HG03575 (cell line): Measurements from ENCODE around the gene ERRFI1.

Source experiments
- ATAC-seq: cut with Tn5 transposase; IDR thresholded peaks from one replicate; pipeline ENCODE4 v1.9.1; 2021; ENCODE audit not compliant: unreplicated experiment, insufficient number of reproducible peaks, low FRiP score; ENCODE audit errors: extremely low read depth

ERRFI1 gene

DNA sequence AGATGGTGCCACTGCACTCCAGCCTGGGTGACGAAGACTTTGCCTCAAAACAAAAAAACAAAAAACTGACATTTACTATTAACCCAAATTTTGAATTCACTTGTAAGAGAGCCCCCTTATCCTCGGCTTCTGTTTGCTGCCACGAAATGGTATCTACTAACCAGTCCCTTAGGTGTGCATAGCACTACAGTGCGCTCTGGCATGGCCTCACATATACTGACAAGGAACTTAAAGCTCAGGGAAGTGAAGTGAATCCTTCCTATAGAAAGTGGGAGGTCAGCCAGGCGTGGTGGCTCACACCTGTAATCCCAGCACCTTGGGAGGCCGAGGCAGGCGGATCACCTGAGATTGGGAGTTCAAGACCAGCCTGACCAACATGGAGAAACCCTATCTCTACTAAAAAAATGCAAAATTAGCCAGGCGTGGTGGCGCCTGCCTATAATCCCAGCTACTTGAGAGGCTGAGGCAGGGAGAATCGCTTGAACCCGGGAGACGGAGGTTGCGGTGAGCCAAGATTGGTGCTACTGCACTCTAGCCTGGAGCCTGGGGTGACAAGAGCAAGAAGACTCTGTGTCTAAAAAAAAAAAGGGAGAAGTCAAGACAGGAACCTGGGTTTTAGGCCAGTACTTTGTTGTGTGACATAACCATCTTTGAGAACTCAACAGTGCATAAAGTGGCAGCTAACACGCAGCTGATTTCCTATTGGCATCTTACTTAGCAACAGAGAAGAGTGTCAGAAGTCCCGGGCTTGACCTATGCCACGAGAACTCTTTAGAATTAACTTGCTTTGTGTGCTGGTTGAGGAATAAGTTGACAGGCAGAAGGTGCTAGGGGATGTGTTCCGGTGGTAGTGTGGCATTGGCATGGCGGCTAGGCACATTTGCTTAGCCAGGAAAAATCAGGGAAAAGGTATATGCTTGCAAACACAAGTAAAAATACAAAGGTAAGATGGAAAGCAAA lies 16.8 kb downstream of the ERRFI1 start:
- ATAC-seq = no peak

DNA sequence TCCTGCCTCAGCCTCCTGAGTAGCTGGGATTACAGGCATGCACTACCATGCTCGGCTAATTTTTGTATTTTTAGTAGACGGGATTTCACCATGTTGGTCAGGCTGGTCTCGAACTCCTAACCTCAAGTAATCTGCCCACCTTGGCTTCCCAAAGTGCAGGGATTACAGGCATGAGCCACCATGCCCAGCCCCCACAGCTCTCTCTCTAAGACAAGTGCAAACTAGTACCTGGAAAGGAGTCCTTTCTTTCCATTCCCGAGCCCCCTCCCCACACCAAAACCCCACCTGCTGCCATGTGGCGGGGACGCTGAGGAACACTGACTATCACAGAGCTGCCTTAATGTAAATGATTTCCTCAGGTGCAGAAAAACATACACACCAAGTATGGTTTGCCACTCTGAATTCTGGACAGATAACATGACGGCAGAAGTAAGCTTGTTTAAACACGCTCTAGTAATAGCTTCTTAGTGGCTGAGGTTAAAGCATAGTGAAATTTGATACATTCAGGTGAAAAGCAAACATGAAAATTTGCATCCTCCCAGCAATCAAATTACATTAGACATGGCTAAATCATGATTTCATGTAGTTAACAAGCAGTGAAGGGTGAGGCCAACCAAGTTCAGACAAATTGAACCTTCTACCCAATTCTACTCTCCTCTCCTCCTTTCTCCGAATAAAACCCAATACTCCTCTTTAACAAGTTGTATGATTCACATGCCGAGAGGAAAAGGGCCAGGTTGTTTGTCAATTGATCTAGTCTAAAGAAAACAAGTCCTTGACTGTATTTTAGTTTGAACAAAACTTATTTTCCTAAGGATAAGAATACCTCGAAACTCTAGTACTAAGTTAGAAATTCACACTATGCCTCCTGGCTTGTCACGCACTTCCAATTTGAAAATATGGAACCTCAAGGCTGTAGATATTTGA lies 19.8 kb downstream of the ERRFI1 start:
- no peak for ATAC-seq

DNA sequence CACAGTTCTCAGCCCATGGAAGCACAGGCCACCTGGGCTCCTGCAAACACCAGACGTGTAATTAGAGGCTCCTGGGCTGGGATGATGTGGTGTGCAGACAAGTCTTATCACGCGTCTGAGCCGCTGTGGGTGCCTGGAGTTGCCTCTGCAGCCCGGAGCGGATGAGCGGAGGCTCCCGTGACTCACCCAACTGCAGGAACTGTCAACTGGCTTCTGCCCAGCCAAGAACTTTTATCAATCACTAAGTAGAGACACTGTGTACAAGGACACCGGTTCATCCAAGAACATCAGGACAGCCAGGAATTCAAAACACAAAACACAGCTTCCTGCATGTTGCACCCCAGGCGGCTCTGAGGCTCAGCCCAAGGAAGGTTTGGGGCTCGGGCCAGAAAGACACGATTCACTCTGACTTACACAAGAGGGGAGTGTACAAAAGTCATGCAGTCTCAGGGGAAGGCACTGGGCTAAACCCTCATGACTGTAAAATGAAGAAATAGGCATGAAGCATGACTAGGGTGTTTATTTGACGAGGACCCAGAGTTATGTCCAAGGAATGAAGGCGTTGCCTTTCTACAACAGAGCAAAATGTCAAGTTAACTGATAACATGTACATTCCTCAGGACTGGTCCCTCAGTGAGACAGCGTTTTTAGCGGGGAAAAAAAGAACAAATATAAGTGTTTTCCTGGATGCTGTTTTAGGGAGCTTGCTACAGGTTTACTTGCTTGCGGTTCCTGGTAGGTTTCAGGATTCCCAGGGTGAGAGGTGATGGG lies 21.1 kb downstream of the ERRFI1 start:
- no peak for ATAC-seq

DNA sequence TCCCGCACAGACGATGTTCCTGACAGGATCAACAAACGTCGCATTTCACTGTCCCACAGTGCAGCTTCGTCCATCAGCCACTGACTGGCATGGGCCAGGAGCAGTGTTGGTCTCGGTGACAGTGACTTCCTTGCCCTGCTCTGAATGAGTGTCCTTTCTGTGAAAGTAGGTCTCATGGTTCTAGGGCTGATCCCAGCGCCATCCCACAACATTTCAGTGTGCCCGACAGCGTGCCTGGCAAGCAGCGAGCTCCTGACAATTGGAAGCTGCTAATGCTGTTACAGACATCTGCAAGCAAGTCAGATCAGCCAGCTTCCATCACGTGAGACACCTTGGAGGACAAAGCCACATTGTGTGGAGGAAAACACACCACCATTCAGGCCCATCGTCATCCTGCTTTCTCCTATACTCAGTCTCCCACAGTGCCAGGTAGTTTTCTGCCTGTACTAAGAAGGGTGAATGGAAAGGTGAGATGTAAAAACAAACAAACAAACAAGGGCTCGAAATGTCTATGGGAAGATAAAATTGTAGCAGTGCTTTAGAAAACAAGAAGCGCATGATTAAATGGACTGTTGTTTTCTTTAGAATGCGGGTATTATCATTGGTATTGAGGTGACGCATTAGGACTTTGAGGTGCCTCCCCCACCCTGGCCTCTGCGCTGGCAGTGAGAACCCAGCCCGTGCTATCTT lies 21.9 kb downstream of the ERRFI1 start:
- no peak for ATAC-seq

DNA sequence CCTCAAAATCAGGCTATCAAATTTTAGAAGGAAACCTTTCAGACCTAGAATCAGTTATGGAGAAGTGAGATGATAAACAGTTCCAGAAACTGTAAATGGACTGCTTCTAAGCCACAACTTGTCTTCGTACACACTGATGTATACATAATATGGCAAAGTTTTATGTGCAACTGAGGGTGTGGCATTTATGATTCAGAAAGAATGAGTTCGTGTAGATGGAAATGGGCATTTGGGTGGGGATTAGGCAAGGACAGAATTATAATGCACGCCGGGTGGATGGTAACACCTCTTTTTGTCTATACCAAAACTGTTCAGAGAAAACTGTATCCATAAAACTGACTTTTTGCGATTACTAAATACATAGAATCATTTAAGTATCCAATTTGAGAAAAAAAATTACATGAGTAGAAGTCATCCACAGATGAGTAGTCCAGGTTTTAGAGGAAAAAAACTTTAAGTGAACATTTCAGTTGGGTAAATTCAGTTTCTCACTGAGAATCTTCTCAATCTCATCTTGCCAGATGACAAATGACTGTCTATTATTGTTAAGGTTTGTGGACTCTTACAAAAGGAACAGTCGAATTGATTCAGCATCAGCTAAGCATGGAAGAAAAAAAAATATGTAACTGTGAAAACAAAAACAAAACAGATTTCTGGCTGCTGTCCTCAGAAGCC lies 22.5 kb downstream of the ERRFI1 start:
- no peak for ATAC-seq

DNA sequence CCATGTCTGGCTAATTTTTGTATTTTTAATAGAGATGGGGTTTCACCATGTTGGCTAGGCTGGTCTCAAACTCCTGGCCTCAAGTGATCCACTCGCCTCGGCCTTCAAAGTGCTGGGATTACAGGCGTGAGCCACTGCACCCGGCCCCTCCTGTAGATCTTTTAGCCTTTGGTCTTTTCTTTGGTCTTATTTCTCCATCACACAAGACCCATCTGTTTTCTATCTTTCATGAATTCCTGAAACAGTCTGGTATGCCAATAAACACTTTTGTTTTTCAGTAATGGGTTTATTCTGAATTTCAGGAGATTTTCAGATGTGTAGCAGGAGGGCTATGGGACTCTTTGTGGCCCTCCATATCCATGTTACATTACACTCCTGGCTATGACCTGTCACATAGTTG lies 23.2 kb downstream of the ERRFI1 start:
- no peak for ATAC-seq

DNA sequence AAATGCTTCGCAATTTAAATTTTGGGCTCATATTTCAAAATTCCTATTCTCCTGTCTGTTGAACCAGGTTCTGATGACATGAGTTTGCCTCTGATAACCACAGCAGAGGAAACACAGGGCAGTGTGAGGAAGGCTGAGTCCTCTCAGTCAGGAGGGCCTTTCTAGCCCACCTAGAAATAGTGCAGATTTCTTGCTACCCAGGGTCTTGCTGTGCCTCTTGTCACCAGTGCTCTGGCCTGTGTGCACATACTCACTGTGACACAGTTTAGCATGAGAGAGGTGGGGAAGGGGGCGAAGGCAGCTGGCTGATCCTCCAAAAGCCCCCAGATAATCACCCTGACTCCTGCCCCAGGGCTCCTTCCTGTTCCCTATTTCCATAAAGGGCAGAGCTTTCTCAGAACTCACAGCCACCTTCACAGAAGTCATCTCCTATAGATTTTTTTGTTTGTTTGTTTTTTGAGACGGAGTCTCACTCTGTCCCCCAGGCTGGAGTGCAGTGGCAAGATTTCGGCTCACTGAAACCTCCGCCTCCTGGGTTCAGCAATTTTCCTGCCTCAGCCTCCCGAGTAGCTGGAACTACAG lies 23.7 kb downstream of the ERRFI1 start:
- no peak for ATAC-seq

DNA sequence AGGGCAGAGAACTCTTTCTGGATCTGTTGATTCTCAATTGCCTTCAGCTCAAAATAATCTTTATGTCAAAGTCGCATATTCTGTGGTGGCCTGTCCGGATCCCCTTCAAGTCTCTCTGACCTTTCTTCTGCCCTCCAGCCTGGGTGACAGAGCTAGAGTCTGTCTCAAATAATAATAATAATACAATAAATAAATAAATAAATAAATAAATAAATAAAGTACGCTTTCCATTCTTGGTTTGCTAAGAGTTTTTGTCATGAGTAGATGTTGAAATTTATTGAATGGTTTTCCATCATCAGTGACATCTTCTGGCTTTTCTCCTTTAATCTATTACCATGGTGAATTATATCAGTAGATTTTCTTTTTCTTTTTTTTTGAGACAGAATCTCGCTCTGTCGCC lies 30.7 kb downstream of the ERRFI1 start:
- no peak for ATAC-seq

DNA sequence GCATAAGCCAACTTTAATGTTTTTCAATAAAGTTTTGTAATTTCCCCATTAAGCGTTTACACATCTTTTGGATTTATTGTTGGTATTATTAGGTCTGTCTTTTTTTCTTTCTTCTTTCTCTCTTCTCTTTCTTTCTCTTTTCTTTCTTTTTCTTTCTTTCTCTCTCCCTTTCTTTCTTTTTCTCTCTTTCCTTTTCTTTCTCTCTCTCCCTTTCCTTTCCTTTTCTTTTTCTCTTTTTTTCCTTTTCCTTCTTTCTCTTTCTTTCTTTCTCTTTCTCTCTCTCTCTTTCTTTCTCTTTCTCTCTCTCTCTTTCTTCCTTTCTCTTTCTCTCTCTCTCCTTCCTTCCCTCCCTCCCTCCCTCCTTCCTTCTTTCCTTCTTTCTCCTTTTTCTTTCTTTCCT lies 31.3 kb downstream of the ERRFI1 start:
- no peak for ATAC-seq

DNA sequence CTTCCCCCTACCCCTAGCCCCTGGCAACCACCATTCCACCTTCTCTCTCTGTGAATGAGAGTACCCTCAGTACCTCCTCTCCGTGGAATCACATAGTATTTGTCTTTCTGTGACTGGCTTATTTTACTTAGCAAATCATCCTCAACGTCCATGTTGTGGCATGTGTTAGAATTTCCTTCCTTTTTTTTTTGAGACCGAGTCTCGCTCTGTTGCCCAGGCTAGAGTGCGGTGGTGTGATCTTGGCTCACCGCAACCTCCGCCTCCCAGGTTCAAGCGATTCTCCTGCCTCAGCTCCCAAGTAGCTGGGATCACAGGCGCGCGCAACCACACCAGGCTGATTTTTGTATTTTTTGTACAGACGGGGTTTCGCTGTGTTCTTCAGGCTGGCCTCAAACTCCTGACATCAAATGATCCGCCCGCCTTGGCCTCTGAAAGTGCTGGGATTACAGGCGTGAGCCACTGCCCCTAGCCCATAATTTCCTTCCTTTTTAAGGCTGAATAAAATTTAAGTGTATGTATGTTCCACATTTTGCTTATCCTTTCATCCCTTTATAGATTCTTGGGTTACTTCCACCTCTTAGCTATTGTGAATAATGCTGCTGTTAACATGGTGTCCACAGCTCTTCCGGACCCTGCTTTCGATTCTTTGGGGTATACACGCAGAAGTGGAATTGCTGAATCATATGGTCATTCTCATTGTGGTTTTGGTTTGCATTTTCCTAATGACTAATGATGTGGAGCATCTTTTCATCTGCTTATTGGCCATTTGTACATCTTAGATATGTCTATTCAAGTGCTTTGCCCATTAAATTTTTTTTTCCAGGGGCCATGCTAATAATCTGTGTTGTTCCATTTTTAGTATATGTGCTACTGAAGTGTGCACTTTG lies 32.3 kb downstream of the ERRFI1 start:
- no peak for ATAC-seq

DNA sequence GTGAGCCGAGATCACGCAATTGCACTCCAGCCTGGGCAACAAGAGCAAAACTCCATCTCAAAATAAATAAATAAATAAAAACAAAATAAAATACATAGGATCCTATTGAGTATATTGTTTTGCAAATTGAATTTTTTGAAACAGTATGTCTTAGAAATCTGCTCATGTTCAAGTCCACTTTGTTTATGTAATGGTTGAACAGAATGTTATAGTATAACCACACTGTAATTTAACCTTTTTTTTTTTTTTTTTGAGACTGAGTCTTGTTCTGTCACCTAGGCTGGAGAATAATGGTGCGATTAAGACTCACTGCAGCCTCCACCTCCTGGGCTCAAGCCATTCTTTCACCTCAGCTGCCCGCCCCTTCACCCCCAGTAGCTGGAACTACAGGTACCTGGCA lies 33.2 kb downstream of the ERRFI1 start:
- no peak for ATAC-seq

DNA sequence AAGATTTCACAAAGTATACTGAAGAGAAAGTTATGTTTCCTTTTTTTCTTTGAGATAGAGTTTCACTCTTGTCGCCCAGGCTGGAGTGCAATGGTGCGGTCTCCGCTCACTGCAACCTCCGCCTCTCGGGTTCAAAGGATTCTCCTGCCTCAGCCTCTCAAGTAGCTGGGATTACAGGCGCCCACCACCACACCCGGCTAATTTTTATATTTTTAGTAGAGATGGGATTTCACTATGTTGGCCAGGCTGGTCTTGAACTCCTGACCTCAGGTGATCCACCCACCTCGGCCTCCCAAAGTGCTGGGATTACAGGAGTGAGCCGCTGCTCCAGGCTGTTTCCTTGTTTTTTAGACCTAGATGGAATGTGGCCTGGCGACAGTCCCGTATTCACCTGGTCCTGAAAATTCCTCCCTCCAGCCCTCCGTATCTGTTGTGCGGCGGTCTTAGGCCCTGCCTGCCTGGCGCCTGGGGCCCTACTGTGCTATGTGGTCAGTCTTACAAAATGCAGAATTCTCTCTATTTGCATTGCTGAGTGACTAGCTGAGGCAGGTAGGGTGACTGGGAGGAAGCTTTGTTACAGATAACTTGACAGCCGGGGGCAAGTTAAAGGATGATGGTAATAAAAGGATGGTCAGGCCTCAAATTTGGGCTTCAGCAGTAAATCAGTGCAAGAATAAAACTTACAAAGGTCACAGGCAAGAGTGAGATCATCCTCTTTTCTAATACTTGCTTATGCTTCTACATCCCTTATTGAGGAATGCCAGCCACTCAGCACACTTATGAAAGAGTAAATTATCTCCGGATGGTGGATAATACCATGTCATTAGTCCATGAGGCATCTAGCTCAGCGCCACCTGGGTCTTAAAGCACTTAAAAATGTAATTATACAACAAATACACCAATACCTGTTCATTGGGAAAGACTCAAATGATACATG lies 34.3 kb downstream of the ERRFI1 start:
- no peak for ATAC-seq

DNA sequence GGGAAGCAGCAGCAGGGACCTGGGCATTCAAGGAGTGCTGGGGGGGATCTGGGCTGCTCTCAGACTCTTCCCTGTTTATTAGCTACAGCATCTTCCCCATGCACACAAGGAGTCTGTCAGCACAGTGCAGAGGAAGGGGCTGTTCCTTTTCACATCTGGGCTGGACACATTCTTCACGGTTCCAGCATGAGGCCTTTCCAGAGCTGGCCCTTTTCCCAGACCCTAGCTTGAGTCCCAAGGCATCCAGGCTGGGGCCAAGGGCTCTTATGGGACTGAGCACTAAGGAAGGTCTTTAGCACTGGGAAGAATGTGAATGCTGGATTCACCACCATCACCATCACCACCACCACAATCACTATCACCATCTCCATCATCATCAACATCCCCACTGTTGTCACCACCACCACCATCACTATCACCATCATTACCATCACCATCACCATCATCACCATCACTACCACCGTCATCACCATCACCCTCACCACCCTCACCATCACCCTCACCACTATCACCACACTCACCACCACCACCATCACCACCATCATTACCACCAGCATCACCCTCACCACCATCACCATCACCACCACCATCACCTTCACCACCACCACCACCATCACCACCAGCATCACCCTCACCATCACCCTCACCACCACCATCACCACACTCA lies 36.2 kb downstream of the ERRFI1 start:
- no peak for ATAC-seq

DNA sequence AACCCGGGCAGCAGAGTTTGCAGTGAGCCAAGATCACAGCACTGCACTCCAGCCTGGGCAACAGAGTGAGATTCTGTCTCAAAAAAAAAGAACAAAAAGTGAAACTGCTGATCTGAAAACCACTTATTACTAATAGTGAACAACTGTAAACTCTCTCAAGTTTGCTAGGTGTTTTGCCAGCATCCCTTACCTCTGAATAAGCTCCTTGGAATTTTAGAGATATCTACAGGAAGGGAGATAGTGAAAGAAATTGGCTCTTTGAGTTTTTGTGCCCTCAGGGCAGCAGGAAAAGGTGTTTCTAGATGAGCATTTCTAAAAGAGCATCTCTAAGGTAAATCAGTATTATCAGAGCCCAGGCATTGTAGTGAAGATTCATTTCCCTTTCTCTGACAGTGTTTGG lies 37.5 kb downstream of the ERRFI1 start:
- no peak for ATAC-seq

DNA sequence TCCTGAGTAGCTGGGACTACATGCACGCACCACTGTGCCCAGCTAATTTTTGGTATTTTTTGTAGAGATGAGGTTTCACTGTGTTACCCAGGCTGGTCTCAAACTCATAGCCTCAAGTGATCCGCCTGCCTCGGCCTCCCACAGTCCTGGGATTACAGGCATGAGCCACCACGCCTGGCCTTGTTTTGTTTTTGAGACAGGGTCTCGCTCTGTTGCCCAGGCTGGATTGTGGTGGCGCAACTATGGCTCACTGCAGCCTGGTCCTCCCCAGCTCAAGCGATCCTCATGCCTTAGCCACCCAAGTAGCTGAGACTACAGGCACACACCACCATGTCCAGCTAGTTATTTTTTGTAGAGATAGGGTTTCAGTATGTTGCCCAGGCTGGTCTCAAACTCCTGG lies 38.6 kb downstream of the ERRFI1 start:
- ATAC-seq = no peak
